ENCODE results near the gene CFAP74.

DNA sequence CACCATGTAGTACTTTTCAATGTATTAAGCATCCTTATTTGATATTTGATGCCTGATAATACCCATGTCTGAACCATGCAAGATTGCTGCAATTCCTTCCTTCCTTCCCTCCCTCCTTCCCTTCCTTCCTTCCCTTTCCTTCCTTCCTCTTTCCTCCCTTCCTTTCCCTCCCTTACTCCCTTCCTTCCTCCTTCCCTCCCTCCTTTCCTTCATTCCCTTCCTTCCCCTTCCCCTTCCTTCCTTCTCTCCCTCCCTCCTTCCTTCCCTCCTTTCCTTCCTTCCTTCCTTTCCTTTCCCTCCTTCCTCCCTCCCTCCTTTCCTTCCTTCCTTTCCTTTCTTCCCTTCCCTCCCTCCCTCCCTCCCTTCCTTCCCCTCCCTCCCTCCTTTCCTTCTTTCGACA is 54.8 kb downstream of the CFAP74 start:
- TF ChIP-seq, protein P1, sequence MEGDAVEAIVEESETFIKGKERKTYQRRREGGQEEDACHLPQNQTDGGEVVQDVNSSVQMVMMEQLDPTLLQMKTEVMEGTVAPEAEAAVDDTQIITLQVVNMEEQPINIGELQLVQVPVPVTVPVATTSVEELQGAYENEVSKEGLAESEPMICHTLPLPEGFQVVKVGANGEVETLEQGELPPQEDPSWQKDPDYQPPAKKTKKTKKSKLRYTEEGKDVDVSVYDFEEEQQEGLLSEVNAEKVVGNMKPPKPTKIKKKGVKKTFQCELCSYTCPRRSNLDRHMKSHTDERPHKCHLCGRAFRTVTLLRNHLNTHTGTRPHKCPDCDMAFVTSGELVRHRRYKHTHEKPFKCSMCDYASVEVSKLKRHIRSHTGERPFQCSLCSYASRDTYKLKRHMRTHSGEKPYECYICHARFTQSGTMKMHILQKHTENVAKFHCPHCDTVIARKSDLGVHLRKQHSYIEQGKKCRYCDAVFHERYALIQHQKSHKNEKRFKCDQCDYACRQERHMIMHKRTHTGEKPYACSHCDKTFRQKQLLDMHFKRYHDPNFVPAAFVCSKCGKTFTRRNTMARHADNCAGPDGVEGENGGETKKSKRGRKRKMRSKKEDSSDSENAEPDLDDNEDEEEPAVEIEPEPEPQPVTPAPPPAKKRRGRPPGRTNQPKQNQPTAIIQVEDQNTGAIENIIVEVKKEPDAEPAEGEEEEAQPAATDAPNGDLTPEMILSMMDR (IDR thresholded peaks at IDR 0.05; ENCODE audit: poor library complexity), result no peak
- TF ChIP-seq EZH2 (IDR thresholded peaks at IDR 0.05; ENCODE audit: borderline replicate concordance) (no peak), EZH2phosphoT487 (IDR thresholded peaks at IDR 0.05; ENCODE audit: low read depth, severe bottlenecking, unreplicated experiment) (no peak)
